GM12872 (cell line): Measurements from ENCODE around the gene CNOT3.

ENCODE experiments used
- TF ChIP-seq, protein P1 (sequence below): IDR thresholded peaks from 3 replicates; pipeline ENCODE4 v1.5.1; 2011; ENCODE audit warnings: low read depth, mild to moderate bottlenecking, low read length, moderate library complexity; ENCODE audit not compliant: insufficient read depth

CNOT3 gene

DNA sequence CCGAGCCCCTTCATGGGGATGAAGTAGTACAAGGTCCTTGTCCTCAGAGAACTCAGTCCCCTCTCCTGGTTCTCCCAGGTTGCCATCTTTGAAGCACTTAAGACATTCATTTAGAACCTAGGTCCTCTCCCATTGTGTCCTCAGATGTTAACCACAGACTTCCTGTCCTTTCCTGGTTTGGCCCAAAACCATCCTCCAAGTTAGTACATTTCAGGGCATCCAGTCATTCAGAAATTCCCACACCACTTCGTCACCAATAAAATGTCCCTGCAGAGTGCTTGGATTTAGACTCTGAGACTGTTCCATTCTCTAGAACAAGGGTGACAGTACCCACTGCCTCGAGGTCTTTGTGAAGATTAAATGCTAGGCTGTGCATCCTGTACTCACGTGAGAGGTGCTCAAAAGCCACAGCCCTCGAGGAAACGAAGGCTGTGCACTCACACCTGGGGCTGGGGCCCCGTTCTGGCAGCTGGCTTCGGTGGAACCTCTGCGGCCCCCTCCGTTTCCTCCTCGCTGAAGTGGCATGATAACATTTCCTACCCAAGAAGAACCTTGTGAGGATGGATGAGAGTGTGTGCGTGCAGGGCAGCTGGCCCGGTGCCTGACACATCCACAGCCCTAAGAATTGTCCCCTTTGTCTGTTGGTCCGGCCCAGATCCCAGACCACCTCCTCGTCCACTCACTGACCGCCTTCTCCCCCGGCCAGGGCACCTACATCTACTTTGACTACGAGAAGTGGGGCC, 17.2 kb downstream of the CNOT3 start:
- TF ChIP-seq, protein P1, sequence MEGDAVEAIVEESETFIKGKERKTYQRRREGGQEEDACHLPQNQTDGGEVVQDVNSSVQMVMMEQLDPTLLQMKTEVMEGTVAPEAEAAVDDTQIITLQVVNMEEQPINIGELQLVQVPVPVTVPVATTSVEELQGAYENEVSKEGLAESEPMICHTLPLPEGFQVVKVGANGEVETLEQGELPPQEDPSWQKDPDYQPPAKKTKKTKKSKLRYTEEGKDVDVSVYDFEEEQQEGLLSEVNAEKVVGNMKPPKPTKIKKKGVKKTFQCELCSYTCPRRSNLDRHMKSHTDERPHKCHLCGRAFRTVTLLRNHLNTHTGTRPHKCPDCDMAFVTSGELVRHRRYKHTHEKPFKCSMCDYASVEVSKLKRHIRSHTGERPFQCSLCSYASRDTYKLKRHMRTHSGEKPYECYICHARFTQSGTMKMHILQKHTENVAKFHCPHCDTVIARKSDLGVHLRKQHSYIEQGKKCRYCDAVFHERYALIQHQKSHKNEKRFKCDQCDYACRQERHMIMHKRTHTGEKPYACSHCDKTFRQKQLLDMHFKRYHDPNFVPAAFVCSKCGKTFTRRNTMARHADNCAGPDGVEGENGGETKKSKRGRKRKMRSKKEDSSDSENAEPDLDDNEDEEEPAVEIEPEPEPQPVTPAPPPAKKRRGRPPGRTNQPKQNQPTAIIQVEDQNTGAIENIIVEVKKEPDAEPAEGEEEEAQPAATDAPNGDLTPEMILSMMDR, result no peak

- TF ChIP-seq, protein P1, result no peak
Measured at GRCh38 chr19:54155694-54156093, 18.1 kb downstream of the CNOT3 start.

- TF ChIP-seq, protein P1, result no peak
Measured at GRCh38 chr19:54156490-54156889, 18.9 kb downstream of the CNOT3 start.

- TF ChIP-seq, protein P1, result no peak
Measured at GRCh38 chr19:54156953-54157352, 19.4 kb downstream of the CNOT3 start.

DNA sequence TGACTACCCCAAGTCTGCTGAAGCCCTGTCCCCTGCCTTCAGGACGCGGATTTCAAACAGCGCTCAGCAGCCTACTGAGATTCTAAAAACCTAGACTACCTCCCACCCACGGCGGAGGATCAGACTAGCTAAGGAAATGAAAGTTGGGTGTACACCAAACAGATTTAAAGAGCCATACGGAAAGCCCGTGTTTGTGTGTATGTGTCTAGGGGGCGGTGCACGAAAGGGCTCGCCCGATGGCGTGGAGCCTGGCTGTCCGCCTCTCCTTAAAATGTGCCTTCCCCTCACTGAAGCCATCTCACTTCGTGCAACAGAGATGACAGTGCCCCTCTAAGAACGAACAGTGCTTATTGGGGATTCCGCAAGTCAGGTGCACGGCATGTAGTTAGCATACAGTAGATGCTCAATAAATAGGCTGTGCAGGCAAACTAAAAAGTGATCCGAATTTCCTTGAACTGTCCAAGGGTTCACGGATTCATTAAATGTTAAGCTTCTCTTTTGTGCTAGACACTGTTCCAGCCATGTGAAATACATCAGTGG, 21.3 kb downstream of the CNOT3 start:
- TF ChIP-seq, protein P1, result no peak

DNA sequence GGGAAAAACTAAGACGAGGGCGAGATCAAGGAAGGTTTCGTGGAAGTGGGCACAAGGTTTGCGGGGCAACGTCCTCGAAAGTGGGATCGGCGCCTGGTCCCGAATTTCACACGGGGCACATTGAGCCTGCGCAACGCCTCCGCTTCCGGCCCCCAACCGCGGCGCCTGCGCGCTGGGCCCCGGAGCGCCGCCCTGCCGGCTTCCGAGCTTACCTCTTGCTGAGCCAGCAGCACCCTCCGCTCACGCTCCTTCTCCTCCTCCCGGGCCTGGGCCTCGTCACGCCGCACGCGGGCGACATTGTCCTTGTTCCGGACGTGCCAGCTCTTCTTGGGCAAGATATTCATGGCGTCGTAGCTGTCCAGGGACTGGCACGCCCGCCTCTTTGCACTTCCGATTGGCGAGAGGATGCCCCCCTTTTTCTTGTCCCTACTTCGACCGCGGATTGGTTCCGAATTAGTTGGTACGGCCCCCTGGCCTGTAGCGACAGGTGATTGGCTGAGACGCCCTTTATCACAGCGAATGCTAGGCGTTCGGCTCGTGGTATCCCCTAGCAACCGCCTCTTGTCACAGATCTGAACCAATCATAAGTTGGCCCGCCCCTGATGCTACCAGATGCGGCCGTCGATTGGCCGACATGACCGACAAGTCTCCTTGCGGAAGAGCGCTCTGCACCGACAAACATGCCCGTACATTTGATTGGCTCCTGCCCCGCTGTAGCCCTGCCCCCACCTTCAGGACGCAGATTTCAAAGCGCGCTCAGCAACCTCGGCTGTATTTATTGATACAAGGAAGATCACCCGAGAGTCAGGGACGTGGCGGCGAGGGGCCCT, 22.0 kb downstream of the CNOT3 start, which contains the start of gene LENG1:
TSS of gene LENG1 (minus strand) at position 370 of the 830 bp plus-strand sequence. CDS start at position 344, 26 bp downstream.
- TF ChIP-seq, protein P1, result no peak

DNA sequence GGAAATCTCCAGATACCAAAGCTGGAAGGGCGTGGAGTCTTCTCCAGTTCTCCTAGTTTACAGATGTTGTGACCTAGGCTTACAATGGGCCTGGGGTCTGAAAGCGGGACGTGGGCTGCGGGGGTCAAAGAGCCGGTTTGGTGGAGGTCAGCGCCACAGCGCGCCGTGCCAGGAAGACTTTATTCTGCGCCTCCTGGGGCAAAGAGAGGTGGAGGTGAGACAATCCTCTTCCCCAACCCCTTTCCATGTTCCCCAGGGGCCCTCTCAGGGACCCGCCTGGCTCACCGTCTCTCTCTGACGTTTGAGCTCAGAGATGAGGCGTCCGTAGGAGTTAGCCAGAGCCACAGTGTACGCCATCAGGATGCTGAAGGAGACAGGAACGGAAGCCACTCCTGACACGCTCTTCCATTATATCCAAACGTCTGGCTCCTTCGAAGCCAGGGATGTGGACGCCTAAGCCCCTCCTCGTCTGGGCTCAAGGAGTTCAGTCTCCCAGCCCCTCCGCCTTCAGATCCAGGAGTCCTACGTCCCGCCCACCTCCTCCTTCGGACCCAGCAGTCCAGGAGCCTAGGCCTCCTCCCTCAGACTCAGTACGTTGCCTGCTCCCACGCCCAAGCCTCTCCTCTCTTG, 22.7 kb downstream of the CNOT3 start:
- TF ChIP-seq, protein P1, result no peak
